ENCODE results near the gene ZC3HAV1. TPM values are rescaled to one million over a fixed set of nuclear protein-coding genes. Genes with fewer than 3 reads are reported as not detected.

Gene ZC3HAV1
- total and polyA plus RNA-seq, 9 of the 15 experiments (the other 6 are each of a cell fraction or from before 2014, with no cell fraction given), result 11.9 to 40.5 (median 23.9) TPM

- TF ChIP-seq AFF4 (CRISPR knock-in tag; IDR thresholded peaks at IDR 0.05), result no peak
- no peak for TF ChIP-seq FOSL1 (tag; conservative IDR thresholded peaks at IDR 0.05)
- TF ChIP-seq TRIM25 (IDR thresholded peaks at IDR 0.05; ENCODE audit: borderline replicate concordance), result no peak
- no peak for TF ChIP-seq E2F3 (CRISPR knock-in tag; IDR thresholded peaks at IDR 0.05)
- TF ChIP-seq YBX1 (IDR thresholded peaks at IDR 0.05), result no peak
- TF ChIP-seq RB1 (IDR thresholded peaks at IDR 0.05; ENCODE audit: low read depth), result no peak
These were observed 17.9 kb downstream of the ZC3HAV1 start (continued) for GRCh38 chr7:139091677-139091996.

- BruUV-seq (replicated peaks), result no TSS peak
- no peaks in the 10 kb centered on the region for H3K27me3 ChIP-seq (ENCODE audit: control insufficient read depth in 2 of 2, insufficient read depth in 2 of 2, low read length in 2 of 2)
- CTCF ChIA-PET (ENCODE audit: low intra/inter-chr PET ratio), result no interaction called here
- no peak overlapping the region for H3K27ac ChIP-seq (ENCODE audit: extremely low read depth, low read depth, low read length)
- H3K4me2 ChIP-seq (ENCODE audit: insufficient read depth, low read length), result no peak overlapping the region
- no peak overlapping the region for H3K4me3 ChIP-seq
- ATAC-seq (no peak), FAIRE-seq (no peak), DNase-seq (ENCODE audit: extremely low read depth in 1 of 4, low spot score in 3 of 4) (peak in 1 of 4 experiments; percentile 20)
- WGBS (ENCODE audit: insufficient coverage, low coverage, missing lambda C conversion rate), result 96% methylated on average over 2 of the region's 2 CpGs
- in situ Hi-C loops (cut with MboI), result no loop called here
- peaks cover 18% of the 10 kb centered on the region for H3K9me3 ChIP-seq (replicated peaks; ENCODE audit: control insufficient read depth, insufficient read depth, low read depth, low read length)
- H3K79me2 ChIP-seq (ENCODE audit: control insufficient read depth, insufficient read depth, low read length), result peaks cover 38% of the 10 kb centered on the region
- H4K20me1 ChIP-seq (replicated peaks; ENCODE audit: control insufficient read depth, insufficient read depth, low read length), result peaks cover 17% of the 10 kb centered on the region
- peaks cover 22 to 27% of the 10 kb centered on the region in 2 experiments for H3K4me1 ChIP-seq (replicated peaks in 1 of 2; ENCODE audit: control insufficient read depth in 2 of 2, insufficient read depth in 2 of 2, low read length in 2 of 2)
- H3K36me3 ChIP-seq (ENCODE audit: control insufficient read depth, insufficient read depth, low read length), result peaks cover 58% of the 10 kb centered on the region
- intact Hi-C loops (cut with micrococcal nuclease), result no loop called here
- no peak overlapping the region for H2AFZ ChIP-seq (ENCODE audit: low read depth, low read length)
- H3K9me1 ChIP-seq (ENCODE audit: control insufficient read depth, insufficient read depth, low read length), result no peaks in the 10 kb centered on the region
- no peak overlapping the region for H3K9ac ChIP-seq (ENCODE audit: insufficient read depth in 1 of 2, low read depth in 2 of 2, low read length in 2 of 2)
- POLR2A ChIA-PET, result no interaction called here
These were observed 20.4 kb downstream of the ZC3HAV1 start for GRCh38 chr7:139089118-139089517.

Data from K562 (cell line).